GM19238 (cell line): ENCODE data around the gene LAMTOR4.
A peak's percentile ranks its signal among the peaks of the same experiment; 100 is the strongest.

ENCODE experiments used
- DNase-seq: peaks from one replicate; pipeline ENCODE4 v3.0.0; 2011; ENCODE audit warnings: low spot score; ENCODE audit not compliant: insufficient read length

LAMTOR4 gene

GRCh38 chr7:100153708-100154535, 5.2 kb downstream of the LAMTOR4 start:
- no peak for DNase-seq

DNA sequence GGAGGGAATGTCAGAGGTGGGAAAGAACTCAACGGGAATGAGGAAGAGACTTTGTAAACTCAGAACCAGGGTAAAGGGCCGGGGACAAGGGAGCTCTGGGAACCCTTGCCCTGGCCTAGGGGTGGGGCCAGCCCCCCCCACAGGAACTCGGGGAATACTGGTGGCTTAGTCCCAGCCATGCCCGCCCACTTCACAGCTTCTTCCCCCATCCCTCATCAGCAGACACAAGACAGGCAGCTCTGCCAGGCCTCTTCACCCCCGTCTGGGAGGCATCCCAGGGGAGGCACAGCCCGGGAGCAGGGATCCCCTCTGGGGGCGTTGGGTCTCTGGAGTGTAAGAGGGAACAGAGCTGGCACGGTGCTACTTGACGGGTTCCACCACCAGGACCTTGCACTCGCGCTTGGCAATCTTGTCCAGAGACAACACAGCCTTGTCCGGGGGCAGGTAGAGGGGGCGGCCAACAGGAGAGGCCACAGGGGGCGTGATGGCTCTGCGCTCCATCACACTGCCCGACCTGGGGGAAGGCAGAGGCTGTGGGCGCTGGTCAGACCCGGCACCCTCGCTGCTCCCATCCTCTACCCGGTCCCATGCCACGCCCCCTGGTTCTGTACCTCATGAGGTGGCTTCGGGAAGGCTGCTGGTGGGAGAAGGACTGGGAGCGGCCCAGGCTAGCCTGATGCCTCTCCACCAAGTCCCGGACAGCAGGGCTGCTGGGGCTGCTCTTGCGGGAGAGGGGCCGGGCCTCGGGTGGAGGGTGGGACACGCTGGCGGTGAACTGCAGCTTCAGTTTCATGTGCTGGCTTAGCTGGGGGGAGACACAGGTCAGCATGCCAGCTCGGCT, 6.2 kb downstream of the LAMTOR4 start:
- no peak for DNase-seq

DNA sequence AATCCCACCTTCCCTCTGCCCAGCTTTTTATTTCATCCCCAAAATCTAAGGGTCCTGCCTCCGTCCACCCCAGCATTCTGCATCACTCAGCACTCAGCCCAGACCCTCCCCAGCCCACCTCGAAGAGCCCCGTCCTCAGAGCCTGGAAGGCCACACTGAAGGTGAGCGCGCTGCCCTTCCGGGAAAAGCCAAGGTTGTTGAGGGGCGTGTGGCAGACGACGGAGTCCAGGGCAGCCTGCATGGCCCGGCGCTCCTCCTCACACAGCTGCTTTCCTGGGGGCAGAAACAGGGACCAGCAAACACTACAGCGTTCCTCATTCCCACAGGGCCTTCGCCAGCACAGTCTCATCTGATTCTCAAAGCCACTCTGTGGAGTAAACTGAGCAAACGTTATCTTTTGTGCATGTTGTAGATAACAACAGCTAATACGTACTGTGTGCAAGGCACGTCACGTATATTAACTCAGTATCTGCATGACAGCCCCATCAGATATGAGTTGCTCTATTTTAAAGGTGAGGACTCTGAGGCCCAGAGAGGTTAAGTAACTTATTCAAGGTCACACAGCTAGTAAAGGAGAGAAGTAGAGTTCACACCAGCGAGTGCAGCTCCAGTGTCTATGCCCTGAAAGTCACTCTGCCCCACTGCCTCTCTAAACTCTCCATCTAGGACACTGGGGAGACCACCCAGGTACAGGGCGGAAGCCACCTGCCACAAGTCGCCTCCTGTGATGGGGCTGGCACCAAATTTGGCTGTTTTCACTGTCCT, 7.0 kb downstream of the LAMTOR4 start:
- DNase-seq = no peak

DNA sequence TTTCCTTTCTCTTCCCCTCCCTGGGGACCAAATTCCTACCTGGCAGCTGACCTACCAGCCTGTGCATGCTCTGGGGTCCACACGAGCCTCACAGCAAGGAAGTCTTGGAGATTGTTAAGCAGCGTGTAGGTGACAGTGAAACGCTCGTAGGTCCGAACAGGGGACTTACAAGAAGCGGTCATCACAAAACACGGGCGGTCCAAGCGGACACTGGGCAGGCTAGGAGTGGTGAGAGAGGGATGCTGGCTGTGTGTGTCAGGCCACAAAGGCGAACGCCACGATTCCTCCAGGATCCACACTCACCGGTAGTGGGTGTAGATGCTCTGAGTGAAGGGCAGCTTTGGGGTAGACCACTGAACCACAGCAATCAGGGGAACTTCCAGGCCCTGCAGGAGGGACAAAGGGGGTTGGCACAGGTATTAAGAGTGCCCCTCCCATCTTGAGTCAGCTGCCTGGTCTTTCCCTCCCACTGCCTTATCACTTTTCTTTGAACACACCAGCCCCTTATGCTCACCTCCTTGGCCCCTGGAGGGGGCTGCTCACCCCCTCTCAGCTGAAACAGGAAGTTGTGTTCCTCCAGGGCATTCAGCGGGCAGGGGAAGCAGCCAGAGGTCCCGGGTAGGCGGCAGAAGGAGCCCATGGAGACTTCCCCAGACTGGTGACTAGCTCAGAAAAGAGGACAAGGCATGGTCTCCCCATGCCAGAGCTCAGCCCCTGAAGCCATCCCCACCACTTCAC, 7.8 kb downstream of the LAMTOR4 start:
- no peak for DNase-seq

DNA sequence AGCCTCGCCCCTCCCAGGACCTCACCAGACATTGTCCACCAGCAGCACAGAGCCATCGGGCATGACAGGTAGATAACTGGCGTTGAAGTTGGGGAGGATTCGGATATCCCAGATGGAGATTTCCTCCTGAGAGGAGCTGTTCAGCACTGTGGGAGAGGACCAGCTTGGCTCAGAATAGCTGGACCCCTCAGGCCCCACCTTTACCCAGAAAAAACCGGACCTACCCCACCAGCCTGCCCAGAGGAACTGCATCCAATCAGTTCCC, 8.3 kb downstream of the LAMTOR4 start:
- no peak for DNase-seq

DNA sequence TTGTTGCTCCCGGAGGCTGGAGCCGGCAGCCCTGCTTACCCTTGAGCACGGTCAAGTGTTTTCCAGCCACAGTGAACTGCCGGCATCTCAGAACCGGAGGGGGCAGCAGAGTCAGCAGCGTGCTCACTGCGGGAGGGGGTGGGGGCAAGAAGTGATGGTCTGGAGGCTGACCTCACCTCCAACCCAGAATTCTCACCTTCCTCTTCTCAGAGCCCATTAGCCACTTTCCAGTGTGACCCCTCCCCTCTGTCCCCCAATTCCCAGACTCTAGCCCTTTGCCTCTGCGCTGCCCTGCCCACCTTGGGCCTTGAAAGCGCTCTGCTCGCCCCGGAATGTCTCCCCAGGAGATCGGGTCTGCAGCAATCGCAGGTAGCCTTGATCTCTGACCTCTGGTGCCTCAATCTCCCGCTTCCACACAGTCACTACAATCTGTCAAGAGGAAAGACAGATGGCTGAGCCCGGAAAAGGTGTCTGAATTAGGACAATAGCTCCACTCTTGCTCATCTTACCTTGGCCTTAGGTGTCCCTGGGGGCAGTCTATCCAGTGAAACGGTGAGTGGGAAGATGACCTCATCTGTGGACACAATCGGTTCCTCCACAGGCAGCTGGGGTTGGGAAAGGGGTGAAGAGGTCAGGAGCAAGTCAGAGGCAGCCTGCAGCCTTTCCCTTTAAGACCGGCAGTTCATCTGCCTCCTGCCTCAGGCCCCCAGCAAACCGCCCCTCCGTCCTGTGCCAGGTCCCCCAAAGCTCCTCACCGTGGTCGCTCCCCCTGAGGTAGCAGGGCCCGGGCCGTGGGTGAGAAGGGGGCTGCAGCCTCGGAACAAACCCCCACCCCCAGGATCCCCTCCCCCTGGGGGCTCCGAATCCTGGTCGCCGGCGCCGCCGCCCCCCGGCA, 8.9 kb downstream of the LAMTOR4 start:
- DNase-seq = no peak

DNA sequence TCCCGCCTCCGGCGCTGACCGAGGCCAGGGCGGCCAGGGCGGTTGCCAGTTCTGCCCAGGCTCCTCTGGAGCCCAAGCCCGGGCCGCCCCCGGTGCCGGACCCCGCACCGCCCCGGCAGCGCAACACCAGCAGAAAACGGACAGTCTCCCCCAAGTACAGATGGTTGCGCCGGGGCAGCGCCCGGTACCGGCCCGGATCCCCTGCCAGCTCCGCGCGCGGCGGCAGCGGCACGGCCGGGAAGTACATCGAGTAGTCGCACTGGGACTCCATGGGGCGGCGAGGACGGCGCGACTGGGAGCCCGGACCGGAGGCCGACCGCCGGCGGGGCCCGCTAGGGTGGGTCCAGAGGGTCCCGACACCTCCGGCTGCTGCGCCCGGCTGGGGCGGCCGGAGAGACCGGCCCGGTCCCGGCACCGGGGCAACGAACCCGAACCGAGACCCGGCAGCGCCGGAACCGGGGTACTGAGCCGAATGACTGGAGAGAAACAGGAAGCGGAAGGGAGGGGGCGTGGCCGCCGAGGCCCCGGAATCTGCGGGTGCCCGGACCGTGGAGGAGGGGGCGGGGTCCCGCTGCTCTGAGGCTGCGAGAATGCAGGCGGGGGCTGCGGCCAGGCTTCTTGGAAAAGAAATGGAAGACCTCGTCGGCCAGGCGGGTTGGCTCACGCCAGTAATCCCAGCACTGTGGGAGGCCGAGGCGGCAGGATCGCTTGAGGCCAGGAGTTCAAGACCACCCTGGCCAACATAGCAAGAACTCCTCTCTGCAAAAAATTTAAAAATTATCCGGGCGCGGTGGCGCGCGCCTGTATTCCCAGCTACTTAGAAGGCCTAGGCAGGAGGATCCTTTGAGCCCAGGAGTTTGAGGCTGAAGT, 9.7 kb downstream of the LAMTOR4 start, which contains the start of gene TRAPPC14:
TRAPPC14 (minus strand) TSS at position 495 of the 870 bp plus-strand sequence; CDS start at position 271, 224 bp downstream.
- DNase-seq = peak; percentile 95

DNA sequence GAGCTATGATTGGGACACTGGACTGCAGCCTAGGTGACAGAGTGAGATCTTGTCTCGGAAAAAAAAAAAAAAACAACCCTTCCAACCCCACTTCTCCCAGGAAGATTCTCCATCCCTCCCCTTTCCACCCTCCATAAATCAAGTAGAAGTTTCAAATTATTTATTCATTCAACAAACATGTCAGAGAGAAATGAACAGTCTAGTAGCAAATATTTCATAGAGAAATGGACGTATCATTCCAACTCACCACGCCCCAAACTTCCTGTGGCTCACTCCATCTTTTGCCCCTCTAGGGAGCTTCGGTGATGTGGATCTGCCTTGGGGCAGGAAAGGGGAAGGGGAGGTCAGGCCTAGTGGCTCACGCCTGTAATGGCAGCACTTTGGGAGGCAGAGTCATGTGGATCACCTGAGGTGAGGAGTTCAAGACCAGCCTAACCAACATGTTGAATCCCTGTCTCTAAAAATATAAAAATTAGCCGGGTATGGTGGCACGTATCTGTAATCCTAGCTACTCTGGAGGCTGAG, 10.4 kb downstream of the LAMTOR4 start:
- DNase-seq = no peak

DNA sequence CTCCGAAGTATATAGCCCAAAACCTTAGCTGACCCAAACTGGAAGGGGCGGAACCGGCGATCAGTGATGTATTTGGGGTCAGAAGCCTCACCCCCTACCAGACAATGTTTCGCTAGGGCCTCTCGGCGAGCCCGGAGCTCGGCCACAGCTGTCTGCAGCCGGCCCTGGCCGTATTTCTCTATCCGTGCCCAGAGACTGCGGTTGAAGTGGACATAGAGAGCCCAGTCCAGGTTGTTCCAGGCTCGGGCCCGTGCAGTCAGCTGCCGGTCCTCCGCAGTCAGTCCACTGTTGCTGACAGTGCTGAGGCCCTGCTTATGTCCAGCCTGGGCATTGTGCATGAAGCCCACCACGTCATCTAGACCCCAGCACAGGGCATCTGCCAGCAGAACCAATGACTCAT, 11.3 kb downstream of the LAMTOR4 start:
- DNase-seq = no peak

DNA sequence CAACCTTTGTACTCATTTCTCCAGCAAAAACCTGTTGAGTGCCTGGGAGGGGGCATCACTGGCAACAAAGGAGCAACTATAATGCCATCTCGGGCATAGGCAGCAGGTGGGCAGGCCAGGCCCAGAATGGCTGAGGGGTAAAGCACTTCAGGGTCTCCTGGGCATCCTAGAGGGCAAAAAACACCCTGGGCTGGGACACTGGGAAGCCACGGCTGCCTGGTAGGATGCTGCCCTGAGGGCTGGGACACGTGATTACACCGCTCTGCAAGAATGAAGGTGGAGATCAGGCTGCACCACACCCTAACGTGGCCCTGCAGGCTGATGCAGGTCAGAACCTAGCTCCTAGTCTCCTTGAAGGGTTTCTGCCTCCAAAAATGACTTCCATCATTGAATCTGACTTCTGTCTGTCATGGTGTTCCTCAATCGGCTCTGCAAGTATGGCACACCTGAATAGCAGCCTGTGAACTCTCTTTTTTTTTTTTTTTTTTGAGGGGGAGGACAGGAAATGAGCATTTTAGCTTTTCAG, 14.4 kb downstream of the LAMTOR4 start:
- no peak for DNase-seq

- no peak for DNase-seq
These were observed 15.2 kb downstream of the LAMTOR4 start for GRCh38 chr7:100163871-100164270.

DNA sequence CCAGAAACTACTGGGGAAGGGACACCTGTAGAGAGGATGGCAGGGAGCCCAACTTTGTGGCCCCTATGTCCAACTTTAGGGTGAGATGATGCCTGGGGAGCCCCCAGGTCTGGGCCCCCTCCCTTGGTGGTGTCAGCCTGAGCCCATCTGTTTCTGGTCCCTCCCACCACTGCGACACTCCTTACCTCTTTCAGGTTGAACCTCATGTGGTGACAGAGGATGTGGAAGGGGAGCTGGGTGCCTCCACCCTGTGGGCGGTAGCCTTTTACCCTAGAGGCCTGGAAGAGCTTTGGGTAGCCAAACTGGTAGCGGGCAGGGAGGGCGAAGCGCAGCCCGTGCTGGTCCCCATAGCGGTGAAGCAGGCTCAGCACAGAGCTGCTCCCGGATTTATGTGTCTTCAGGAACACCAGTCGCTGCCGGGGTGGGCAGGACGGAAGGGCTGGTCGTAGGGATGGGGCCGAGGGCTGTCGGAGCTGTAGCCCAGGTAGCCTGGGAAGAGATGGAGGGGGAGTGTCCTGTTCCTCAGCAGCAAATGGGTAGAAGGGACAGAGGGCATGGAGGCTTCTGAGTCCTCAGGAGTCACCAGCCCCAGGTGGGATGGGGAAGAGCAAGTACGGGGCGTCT, 17.7 kb downstream of the LAMTOR4 start:
- no peak for DNase-seq

DNA sequence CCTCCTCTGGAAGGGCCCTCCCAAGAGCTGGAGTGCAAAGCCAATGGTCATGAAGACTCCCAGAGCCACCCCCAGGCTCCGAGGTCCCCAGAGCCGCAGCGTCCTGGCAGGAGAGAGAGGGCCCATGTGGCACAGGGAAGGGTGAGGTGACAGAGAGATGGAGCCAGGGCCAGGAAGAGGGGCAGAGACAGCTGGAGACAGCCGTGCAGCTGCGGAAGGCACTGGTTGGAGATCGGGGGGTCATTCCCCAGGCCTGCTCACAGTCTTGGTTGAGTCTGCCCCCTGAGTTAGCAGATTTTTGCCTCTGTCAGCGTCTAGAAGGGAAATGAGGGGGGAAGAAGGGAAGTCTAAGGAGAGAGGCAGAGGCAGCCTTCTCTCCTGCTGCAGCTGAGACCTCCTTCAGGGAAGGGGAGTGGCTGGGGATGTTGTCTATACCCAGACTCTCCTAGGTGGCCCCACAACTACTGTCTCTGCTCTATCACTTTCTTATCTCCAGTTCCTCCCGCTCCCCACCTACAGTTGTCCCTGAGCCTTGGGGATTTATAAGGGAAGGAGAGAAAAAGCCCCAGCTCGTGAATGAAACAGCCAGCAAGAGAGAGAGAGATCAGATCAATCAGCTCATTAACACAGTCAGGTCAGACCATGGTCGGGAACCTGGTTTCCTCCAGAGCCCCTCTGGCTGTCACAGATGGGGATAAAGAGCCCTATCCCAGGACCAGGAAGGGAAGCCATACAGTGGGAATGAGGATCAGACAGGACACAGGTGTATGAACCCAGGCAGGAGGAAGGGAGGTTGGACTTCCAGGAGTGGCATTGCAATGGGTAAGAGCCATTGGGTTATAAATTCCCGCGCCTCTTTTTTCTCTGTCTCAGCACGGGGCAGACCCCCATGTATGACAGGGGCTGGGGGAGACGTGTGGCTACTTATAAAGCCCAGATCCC, 18.5 kb downstream of the LAMTOR4 start:
- no peak for DNase-seq

- no peak for DNase-seq
These were observed 19.2 kb downstream of the LAMTOR4 start for GRCh38 chr7:100167912-100168323.

GRCh38 chr7:100169147-100169850, 20.6 kb downstream of the LAMTOR4 start:
- DNase-seq = no peak

DNA sequence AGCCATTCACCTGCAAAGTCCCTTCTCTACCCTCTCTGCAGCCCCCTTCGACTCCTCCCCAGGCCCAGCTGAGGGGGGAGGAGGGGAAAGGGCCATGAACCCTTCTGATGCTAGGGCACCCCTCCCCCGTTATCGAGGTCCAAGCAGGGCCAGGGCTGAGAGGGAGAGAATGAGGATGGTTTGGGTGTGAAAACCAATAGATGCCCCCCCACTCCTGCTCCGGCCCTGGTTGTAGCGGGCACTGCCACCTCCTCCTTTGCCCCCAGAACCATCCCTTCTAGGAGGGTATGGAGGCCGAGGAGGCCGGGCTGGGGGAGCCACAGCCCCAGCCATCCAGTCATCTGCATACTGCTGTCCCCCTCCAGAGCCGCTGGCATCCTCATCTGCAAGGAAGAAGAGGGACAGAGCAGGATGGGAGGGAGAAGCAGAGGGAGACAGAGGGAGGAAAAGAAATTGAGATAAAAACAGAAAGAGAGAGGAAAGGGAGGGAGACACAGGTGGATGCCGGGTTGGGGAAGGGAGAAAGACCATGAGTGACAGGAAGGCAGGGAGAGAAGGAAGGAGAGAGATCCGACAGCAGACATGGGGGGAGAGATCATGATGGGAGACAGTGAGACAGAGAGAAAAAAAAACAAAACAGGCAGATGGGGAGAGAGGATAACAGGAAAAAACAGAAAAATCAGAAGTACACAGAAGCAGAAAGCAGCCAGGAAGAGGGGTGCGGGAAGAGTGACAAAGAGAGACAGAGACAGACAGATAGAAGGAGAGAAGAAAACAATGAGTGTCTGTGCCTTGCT, 21.6 kb downstream of the LAMTOR4 start:
- no peak for DNase-seq
